Endothelial cell of umbilical vein (primary cell): ENCODE results near the gene SKI.

Experiments
- EZH2 ChIP-seq: IDR thresholded peaks from 2 replicates; pipeline ENCODE4 v1.6.1; 2012; ENCODE audit warnings: borderline replicate concordance, low read depth, mild to moderate bottlenecking, moderate library complexity, low read length, inconsistent platforms; ENCODE audit not compliant: severe bottlenecking
- JUN ChIP-seq: IDR thresholded peaks from 2 replicates; pipeline ENCODE4 v1.6.1; 2011; ENCODE audit warnings: borderline replicate concordance, low read depth; ENCODE audit not compliant: insufficient read length, insufficient read depth
- POLR2A ChIP-seq: IDR thresholded peaks from 2 replicates; pipeline ENCODE4 v1.6.1; 2012; ENCODE audit warnings: low read depth, mild to moderate bottlenecking, control low read depth, low read length
- POLR2AphosphoS5 ChIP-seq: IDR thresholded peaks from 2 replicates; pipeline ENCODE4 v1.6.1; 2012; ENCODE audit warnings: low read depth, mild to moderate bottlenecking, control low read depth, low read length, moderate library complexity; ENCODE audit not compliant: insufficient read depth
- TF ChIP-seq, protein P1 (sequence below), 2 donors: IDR thresholded peaks; 1 replicate in 1 of 2; 2 replicates in 1 of 2; pipeline ENCODE4 v1.5.1; 2011; ENCODE audit warnings: low read length in 2 of 2, mild to moderate bottlenecking in 2 of 2, moderate library complexity in 2 of 2, control low read depth in 1 of 2, inconsistent platforms in 1 of 2, low read depth in 1 of 2; ENCODE audit not compliant: insufficient read depth in 1 of 2; ENCODE audit errors: extremely low read depth in 1 of 2
- TF ChIP-seq, protein P2 (sequence below): IDR thresholded peaks from 2 replicates; pipeline ENCODE4 v1.6.1; 2011; ENCODE audit not compliant: insufficient read depth, insufficient read length

DNA sequence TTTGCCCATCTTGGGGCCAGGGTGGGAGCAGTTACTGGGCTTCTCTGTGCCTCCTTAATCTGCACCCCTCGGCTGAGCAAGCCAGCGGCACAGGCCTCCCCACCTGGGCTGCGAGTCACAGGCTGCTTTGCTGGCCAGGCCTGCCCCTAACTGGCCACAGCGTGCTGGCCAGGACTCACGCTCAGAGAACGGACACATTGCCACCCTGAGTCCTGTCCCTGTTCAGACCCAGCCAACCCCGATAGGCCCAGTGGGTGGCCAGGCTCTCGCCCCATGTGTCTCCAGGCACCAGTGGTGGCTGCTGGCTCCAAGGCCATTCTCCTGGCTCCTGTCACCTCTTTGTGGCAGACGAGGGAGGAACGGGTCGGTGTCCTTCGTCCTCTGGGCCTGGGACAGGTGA lies 101.9 kb downstream of the SKI start:
- TF ChIP-seq, protein P1, sequence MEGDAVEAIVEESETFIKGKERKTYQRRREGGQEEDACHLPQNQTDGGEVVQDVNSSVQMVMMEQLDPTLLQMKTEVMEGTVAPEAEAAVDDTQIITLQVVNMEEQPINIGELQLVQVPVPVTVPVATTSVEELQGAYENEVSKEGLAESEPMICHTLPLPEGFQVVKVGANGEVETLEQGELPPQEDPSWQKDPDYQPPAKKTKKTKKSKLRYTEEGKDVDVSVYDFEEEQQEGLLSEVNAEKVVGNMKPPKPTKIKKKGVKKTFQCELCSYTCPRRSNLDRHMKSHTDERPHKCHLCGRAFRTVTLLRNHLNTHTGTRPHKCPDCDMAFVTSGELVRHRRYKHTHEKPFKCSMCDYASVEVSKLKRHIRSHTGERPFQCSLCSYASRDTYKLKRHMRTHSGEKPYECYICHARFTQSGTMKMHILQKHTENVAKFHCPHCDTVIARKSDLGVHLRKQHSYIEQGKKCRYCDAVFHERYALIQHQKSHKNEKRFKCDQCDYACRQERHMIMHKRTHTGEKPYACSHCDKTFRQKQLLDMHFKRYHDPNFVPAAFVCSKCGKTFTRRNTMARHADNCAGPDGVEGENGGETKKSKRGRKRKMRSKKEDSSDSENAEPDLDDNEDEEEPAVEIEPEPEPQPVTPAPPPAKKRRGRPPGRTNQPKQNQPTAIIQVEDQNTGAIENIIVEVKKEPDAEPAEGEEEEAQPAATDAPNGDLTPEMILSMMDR (IDR thresholded peaks at IDR 0.05; ENCODE audit: extremely low read depth in 1 of 2, insufficient read depth in 1 of 2, low read depth in 1 of 2, low read length in 2 of 2), result no peak
- TF ChIP-seq POLR2A (no peak), JUN (no peak), POLR2AphosphoS5 (no peak), EZH2 (no peak)
- TF ChIP-seq, protein P2, sequence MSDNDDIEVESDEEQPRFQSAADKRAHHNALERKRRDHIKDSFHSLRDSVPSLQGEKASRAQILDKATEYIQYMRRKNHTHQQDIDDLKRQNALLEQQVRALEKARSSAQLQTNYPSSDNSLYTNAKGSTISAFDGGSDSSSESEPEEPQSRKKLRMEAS, result no peak
